Fibroblast of peridontal ligament (primary cell): ENCODE measurements around the gene ANKFY1.

ENCODE experiments used
- DNase-seq: peaks from one replicate; pipeline ENCODE4 v3.0.0-alpha.2; 2010; ENCODE audit errors: extremely low read depth

Gene ANKFY1, protein sequence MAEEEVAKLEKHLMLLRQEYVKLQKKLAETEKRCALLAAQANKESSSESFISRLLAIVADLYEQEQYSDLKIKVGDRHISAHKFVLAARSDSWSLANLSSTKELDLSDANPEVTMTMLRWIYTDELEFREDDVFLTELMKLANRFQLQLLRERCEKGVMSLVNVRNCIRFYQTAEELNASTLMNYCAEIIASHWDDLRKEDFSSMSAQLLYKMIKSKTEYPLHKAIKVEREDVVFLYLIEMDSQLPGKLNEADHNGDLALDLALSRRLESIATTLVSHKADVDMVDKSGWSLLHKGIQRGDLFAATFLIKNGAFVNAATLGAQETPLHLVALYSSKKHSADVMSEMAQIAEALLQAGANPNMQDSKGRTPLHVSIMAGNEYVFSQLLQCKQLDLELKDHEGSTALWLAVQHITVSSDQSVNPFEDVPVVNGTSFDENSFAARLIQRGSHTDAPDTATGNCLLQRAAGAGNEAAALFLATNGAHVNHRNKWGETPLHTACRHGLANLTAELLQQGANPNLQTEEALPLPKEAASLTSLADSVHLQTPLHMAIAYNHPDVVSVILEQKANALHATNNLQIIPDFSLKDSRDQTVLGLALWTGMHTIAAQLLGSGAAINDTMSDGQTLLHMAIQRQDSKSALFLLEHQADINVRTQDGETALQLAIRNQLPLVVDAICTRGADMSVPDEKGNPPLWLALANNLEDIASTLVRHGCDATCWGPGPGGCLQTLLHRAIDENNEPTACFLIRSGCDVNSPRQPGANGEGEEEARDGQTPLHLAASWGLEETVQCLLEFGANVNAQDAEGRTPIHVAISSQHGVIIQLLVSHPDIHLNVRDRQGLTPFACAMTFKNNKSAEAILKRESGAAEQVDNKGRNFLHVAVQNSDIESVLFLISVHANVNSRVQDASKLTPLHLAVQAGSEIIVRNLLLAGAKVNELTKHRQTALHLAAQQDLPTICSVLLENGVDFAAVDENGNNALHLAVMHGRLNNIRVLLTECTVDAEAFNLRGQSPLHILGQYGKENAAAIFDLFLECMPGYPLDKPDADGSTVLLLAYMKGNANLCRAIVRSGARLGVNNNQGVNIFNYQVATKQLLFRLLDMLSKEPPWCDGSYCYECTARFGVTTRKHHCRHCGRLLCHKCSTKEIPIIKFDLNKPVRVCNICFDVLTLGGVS

DNA sequence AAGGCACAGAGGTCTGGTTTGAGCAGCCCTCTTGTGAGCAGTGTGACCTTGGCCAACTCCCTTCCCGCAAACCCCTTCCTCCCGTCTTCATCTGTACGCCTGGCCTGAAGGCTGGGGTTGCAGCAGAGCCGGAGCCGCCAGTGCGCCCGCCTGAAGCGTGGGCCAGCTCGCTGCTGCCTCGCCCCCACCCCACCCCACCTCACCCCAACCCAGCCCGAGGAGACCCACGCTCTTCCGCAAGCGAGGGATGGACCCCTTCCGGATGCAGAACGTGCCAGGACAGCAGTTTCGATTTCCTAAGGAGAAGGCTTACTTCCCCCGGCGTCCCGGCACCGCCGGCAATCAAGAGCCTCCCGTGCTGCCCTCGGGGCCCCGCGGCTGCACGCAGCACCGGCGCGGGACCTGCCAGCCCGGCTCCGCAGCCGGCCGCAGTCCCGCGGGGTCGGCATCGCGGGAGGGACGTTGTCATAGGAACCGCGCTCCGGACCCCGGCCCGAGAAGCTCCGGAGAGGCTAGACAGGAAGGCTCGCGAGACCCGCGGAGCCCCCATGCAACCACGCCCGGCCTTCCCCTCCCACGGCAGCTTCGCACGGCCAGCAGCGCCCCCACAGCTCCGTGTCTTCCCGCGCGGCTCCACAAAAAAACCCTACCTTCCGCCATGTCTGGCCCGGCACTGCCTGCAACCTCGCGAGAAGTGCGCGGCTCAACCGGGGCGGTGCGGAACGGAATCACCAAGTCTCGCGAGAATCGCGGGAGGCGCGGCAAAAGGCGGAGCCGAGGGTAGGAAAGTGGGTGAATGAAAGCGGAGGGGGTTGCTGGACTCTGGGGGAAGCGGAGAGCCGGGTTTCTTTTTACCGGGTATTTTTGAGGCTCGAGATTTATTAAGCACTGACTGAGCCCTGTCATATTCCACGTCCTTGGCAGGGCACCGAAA lies at the start of gene ANKFY1:
TSS of gene ANKFY1 (minus strand) at position 698 of the 934 bp plus-strand sequence. CDS start at position 660, 38 bp downstream.
- peak; percentile 94 for DNase-seq

DNA sequence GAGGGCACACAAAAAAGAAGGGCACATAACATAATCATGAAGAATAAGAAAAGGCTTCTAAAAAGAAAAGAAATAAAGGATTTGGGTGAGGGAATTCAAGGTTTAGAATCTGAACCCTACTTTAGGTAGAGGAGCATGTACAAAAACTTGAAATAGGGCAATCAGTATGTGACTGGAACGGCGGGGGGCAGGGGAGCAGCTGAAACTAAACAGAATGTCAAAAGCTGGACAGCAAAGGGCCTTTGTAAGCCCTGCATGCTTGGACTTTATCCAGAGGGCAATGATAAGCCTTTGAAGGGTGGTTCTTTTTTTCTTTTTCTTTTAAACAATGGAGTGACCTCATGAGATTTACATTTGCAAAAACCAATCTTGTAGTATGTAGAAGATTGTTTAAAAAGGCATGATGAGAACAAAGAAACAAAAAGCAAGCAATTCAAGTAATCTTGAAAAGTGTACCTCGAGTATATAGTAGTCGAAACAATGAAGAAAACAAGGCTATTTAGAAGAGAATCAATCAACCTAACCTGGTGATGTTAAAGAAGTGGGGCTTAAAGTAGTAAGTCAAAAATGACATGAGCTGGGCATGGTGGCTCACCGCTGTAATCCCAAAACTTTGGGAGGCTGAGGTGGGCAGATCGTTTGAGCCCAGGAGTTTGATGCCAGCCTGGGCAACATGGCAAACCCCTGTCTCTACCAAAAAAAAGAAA lies 46.7 kb upstream of the ANKFY1 start:
- DNase-seq, result peak; percentile 57

DNA sequence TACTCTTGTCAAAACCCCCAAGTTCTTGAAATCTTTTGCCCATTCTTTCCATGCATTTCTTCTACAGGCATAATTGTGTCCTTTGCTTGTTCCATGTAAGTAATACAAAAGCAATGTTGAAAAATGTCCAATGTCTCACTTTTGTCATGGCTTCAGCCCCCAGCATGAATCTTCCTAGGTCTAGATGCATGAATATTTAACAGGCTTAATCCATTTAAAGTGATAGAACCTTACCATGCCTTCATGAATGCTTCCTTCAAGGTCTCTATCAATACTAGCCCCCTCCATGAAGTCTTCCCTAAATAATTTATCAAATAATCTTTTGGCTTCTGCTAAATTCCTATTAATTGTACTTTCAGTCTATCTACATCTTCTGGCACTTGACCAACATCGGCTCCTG lies 46.1 kb upstream of the ANKFY1 start:
- no peak for DNase-seq

DNA sequence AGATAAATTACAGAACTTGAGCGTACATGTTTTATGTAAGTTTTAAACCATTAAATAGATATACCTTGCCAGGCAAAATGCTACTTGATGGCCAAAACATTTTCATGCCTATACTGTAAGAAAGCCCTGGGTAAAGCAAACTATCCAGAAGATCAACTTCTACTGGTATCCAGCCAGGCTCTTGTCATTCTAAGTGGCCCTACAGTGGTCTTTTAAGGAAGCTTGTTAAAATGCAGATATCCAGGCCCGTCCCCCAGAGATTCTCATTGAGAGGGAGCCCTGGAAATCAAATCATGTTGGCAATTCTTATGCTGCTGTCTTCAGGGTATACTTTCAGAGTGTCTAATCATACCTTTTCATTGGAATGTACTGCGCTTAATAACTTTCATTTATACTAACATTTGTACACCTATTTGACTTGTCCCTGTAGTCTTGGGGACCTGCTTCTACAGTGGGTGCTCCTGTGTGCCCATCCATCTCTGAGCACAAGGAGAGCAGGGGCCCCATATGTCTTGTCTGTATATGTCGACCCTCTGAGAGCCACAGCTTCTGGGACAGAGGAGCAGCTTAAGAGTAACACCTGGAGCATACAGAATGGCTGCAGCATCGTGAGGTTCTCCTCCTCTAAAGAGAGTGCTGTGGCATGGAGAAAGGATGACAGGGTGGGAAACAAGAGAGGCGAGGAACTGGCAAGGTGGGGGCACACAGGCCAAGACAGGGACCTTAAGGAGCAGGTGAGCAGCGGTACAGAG lies 43.6 kb upstream of the ANKFY1 start:
- no peak for DNase-seq

DNA sequence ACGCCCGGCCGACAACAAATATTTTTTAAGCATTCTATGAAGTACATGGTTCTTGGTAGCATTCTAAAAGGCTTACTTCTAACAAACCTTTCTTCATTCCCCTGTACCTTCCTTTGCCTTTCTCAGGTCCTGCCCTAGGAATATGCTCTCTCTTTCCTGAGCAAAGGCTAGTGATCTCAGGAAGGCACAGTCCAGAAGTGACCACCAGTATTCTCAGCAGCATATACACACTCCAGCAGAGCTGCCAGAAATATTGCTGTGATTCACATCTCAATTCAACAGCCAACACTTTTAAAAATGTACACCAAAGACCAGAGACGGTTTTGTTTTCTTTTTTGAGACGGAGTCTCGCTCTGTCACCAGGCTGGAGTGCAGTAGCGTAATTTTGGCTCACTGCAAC lies 41.4 kb upstream of the ANKFY1 start:
- DNase-seq, result no peak

DNA sequence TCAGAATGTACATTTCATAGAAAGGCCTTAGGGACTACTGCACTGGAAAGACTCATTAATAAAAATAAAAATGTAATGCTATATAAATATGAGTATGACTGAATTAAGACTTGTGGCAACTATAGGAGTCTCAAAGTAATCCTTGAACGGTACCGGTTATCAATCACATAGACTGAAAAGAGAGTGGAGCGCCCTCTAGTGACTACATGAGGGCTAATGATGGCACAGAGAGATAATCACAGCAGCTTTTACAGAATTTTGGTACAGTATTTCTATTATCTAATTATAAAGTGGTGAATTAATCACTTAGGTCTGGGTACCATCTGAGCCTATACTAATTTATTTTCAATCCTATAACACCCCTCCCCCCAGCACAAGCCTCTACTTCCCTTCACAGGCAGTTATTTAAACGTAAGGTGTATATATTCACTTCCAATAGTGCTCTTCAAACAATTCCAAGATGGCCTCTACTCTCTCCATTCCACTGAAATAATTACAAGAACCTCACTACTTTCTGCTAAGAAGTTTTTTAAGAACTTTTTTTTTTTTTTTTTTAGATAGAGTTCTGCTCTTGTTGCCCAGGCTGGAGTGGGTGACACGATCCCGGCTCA lies 40.7 kb upstream of the ANKFY1 start:
- DNase-seq, result peak; percentile 67

DNA sequence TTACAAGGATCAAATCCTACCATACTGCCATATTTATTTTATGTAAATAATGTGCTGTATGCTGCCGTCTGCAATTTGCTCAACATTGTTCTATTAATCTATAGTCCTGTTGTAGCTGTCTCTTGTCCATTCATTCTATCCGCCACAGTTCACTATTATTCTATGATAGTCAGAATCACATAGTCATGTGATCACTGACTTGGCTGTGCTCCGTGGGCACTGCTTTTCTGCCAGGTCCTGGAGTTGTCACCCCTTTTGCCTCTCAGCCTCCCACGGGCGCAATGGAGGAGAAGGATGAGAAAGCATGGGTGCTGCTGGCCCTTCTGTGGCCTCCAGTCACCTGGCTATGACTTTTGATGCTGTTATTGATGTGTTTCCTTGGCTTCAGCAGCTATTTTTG lies 37.3 kb upstream of the ANKFY1 start:
- no peak for DNase-seq

DNA sequence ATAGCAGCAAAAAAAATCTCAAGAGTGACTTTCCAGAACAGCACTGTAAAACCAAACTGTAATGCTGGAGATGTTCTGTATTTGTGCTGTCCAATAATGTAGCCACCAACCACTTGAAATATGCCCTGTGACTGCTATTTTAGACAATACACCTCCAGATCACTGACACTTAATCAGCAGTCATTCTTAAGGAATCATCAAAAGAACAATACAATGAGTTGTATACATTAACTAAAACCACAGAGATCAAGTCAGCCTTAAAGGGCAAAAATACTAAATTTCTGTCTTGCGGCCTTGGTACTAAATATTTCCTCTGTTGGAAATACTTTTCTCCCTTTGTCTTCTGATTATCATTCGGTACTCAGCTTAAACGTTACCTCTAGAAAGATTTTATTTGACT lies 33.6 kb upstream of the ANKFY1 start:
- DNase-seq, result no peak

DNA sequence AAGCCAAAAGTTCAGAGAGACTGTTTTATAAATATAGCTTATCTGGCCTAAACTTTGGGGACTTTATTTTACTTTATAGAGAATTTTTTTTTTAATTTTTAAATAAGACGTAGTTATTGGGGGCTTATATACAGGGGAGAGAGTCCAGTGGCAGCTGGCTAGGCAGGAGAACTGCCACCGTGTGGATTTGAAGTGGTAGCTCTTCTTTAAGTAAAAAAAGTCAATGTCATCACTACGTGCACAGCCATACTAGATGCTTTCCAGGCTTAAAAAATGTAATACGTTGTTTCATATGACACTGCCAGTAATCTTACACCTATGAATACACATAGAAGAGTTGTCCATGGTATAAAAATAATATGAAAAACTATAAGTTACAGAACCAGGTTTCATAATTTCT lies 31.9 kb upstream of the ANKFY1 start:
- DNase-seq, result no peak

DNA sequence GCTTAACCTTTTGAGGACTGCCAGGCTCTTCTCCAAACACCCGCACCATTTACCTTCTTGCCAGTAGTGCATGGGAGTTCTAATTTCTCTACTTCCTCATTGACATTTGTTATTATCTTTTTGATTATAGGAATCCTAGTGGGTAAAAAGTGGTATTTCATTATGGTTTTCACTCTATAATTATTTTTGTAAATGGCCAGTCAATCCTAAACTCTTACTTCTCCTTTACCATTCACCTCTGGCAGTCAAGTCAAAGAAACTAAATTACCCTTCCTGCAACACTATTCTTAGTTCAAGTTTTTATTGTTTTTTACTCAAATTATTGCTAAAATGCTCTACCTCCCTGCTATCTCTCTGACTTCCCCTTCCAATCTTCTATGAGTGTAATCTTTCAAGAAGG lies 29.8 kb upstream of the ANKFY1 start:
- no peak for DNase-seq

DNA sequence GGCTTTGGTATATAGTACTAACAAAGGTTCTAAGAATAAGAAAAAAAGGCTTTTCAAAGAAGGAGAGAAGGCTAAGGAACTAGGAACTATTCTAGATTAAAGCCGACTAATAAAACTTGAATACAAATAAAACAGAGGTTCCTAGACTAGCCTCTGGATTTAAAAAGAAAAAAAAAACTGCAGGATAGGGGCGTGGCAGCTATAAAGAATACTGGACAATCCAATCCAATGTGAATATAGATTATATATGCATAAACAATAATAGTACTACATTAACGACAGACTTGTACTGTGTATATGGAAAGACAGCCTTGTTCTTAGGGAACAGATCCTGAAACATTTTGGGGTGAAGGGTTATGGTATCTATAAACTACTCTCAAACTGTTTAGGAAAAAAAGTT lies 23.9 kb upstream of the ANKFY1 start:
- DNase-seq, result no peak

DNA sequence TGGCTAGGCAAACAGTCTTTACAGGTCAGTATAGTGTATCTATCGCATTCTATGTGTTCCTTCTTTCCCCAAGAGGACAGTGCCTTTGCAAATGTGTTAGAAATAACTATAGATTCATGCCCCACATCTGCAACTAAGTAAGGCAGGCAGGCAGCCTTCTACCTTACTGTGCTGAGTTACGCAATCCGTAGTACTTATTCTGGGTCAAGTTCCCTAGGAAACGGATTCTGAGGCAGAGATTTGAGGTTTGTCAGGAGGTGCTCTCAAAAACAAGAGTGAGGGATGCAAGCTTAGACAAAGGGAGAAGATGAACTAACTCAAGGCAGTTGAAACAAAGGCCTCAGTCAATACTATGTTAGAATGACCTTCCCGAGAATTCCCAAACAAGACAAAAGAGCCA lies 12.7 kb upstream of the ANKFY1 start:
- peak; percentile 35 for DNase-seq

DNA sequence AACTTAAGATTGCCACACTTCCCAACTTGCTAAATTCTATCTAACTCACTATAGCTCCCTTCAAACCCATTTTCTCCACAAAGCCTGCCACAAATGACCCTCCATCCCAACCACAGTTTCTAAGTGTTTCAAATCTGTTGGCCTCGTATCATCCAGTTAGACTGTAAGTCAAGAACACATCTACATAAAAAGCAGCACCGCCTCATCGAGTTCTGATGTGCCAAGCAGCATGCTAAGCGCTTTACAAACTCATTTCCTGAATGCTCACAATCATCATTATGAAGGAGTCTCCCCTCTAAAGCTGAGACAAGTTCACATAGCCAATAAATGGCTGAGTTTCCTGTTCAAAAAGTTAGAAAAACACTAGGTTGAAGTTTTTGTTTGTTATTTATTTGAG lies 9.2 kb upstream of the ANKFY1 start:
- no peak for DNase-seq

DNA sequence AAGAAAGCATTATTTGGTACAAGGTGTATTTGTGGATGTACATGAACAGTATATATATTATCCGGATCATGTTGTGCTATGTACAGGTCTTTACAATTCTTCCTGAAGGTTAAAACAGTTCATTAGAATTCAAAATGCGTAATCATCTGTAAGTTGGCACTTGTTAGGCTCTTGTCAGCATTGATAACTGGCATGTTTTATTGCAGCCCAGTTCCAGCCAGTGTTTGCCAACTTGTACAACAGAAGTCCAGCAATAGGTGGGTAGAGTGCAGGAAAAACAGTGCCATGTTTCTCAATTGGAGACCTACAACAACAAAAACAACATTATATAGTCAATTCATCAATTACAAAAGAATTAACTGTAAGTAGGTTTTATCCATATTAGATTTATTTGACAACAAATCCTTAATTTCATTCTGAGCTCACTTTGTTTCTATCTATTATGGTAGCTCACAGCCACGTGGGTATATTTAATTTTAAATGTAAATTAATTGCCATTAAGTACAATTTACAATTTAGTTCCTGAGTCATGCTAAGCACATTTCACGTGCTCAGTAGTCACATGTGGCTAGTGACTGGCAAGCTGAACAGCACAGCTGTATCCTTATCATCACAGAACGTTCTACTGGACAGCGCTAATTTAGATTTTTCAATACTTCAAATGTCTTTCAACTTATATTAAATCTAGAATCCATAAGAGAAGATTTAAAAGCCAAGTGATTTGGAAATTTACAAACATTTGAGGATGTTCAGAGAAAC lies 8.6 kb upstream of the ANKFY1 start:
- DNase-seq, result no peak

DNA sequence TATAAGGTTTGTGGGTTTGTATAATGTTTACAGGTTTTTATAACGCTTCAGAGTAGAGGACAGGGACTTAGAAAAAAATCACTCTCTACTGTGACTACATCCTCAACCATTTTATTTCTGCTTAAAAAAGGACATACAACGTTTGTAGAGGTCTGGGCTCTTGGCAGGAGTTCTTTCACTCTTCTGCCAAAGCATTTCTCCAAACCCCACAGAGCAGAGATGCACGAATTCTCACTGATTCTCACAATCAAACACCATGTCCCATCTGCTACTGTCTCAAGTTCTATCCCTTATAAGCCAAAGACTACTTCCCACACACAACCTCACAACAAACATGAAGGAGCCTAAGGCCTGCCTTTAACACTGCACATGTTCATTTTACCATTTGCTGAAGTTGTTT lies 7.0 kb upstream of the ANKFY1 start:
- DNase-seq, result peak; percentile 16

DNA sequence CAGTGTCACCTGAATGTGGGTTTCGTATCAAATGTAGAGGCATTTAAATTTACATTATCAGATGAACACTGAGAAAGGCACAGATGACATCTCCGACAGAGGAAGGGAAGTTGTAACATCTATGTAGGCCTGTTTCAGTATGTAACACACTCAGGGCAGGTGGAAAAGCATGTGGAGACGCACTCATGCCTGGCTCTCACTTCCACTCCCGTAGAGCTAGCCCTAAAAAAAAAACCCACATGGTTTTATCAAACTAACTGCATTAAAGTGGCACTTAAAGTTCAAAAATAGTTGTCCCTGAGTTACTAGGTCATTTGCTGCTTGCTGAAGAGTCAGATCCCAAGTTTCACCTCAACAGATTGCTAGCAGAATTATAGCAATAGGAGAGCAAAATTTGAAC lies 6.1 kb upstream of the ANKFY1 start:
- no peak for DNase-seq

DNA sequence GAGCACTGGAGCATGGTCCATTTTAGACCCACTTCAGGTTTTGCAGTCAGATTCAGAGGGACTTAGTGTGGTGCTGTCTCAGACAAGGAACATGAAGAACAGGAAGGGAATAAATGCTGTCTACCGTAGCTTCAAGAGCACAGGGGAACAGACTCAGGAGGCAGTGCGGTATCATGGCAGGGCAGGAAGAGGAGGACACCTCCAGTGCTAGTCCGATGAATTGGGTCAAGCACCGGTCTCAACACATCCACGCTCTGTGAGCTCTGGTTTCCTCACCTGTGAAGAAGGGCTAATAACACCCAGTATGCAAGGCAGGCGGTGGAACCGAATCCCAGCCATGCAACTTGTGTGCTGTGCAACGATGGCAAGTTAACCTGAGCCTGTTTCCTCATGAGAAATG lies 3.6 kb upstream of the ANKFY1 start:
- DNase-seq, result no peak

DNA sequence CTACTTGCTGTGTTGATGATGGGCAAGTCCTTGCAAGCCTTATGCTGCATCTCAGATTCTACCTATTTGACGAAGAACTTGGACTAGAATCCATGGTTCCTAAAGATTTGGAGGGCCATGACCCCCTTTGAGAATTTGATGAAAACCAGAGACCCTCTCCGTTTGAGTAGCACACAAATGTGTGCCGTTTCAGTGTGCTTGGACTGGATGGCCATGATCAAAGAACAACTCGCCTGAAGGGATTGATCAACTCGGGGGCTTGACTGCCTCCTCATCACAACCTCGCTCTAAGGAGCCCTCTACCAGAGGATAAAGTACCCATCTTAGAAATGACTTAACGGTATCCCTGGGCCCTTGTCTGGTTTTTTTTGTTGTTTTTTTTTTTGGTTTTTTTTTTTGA lies 2.8 kb upstream of the ANKFY1 start:
- no peak for DNase-seq

DNA sequence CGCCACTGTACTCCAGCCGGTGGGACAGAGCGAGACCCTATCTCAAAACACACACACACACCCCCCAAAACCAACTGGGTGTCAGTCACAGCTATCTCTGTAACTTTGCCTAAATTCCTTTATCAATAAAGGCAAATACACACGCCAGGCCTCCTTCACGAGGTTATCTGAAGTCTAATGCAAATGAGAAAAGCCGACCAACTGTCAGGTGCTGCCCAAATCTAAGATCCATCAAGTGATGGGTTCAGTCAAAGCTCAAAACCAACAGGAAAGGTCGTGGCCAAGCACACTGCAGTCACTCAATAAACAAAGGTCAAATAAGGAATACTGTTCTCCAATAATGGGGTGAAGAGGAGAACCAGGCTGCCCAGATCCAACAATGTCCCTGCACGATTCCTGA lies 1.1 kb downstream of the ANKFY1 start:
- no peak for DNase-seq
